Renal cortical epithelial cell (primary cell): ENCODE results near the gene OPCML. TPM values are rescaled to one million over a fixed set of nuclear protein-coding genes. Genes with fewer than 3 reads are reported as not detected.

ENCODE experiments used
- DNase-seq: peaks from one replicate; pipeline ENCODE4 v3.0.0-alpha.2; 2011; ENCODE audit warnings: low read depth
- total RNA-seq: library from RNA; depleted of rRNA; stranded (reverse); fragments of >200 nt; gene quantifications from 2 replicates; pipeline ENCODE4 v1.2.3, GENCODE V29; 2014

The OPCML gene
- total RNA-seq, 1 donor from 2014 or later, result not detected

DNA sequence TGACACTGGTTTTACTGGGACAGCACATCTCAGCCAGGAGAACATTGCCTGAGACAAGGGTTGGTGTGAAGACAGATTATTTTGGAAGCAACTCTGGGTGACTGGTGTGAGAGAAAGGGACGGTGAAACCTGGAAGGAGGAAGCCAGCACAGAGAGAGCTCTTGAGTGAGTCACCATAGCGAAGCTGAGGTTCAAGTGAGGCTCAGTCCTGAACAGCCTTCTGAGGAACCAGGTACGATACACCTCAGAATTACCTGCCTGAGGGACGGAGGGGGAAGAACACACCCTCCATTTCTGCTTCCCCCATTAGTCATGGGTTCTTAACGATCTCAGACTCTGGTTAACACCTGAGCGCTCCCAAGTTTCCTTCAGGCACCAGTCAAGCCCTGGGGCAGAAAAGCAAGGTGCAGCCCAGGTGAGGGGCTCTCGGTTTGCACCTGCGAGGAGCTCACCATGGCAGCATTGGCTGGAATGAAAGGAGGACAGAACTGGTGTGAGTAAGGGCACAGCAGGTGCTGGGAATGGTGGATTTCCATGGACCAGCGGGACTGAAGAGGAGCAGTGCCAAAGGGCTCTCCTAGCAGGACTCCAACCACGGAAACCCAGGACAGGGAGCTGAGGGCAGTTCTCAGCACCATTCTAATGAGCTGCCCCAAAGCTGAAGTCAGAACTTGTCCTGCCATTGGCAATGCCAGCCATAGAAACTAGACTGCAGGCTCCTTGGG lies 459.3 kb downstream of the OPCML start:
- no peak for DNase-seq

DNA sequence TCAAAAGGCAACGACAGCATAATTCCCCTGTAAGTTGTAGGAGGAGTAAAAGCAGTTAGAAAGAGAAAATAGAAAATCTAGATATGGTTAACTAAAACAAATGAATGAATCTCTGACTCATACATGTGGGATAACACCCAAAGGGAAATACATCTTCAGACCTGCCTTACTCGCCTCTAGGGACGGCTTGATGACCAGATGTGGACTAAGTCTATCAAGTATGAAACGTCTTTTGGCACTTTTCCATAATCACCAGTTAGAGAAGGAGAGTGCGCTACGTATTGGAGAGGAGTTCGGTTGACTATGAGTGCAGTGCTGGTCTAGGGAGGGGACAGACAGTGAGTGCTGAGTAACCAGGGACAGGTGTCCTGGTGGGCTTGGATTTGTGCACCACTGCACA lies 459.9 kb downstream of the OPCML start:
- DNase-seq, result no peak

DNA sequence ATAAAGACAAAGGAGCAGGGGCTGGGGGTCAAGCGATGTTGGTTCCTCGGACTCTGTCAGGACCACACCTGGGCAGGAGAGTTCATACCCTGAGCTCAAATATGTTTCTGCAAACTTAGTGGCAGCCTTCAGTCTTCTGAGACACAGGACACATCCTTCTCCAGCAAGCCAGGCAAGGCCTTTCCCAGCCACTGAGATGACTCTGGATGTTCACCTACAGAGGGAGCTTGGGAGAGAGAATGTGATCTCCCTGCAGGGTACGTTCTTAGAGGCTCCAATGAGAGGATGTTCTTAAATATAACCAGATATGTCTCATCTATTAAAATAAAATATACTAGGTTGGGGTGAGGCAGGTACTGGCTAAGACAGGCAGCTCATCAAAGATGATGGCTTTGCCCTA lies 461.5 kb downstream of the OPCML start:
- no peak for DNase-seq

DNA sequence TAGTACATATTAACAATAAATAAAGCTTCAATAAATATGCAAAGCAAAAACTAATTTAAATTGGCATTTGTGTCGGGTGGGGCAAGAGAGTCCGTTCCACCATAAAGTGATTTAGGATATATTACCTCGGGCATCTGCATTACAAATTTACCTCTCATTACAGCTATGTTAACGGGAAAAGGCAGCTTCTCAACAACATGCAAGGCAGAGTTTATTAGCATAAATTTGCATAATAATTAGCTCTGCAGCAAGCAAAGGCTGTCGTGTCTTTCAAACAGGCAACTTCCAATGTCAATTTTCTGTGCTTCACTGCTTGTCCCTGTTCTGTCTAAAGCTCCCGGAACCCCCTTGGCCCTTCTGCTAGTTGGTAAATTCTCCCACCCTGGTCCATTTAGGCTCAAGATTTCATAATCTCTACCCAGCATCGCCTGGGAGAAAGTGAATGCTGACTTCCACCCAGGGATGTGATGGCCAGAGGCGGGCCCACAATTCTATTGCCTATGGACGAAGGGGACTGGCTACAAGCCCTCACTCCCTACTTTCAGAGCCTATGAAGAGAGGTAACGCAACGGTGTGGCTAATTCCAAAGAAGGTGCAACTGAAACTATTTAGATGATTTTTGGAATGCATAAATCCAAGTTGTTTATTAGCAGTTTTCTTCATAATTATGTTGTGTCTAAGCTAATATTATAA lies 462.1 kb downstream of the OPCML start:
- no peak for DNase-seq

DNA sequence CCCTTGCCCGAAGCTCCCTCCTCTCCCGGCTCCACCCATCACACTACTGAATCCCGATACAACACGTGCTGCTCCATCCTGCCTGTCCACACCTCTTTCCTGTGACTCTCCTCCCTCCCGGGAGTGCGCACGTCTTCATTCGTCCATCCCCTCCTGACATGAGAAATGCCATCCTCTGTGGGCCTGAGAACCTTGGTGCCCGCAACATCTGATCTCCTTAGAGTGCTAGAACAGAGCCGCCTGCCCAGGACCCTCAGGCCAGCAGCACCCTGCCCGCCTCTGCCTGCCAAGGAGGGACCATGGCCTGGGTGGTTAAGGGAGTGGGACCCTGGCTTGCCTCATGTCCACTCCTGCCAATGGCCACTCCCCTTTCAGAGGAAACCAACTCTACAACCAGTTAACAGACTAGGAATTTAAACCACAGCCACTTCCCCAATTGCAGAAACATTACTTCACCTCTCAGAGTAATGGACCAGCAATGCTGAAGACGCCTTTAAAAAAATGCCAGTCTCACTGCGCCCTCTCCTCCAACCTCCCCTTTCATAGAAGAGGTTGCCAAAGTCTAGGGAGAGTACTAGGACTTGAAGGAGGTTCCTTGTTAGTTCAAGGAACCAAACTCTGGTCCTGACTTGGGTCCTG lies 466.3 kb downstream of the OPCML start:
- no peak for DNase-seq

DNA sequence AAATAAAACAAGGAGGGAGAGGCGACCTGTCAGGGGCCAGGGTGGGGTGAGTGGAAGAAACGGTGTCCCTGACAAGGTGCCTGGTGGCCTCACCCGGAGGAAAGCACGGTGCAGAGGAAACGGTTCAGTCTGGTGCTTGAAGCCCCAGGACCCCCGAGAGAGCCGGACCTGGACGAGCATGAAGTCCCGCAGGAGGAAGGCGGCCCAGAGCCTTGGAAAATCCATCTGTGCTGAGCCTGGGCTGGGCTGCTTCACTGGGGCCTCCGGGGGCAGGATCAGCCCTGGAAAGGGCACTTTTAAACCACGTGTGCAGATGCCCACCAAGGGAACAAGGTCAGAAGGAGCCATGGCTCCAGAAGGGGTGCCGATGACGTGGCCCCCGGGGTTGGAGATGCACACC lies 467.3 kb downstream of the OPCML start:
- DNase-seq, result no peak

DNA sequence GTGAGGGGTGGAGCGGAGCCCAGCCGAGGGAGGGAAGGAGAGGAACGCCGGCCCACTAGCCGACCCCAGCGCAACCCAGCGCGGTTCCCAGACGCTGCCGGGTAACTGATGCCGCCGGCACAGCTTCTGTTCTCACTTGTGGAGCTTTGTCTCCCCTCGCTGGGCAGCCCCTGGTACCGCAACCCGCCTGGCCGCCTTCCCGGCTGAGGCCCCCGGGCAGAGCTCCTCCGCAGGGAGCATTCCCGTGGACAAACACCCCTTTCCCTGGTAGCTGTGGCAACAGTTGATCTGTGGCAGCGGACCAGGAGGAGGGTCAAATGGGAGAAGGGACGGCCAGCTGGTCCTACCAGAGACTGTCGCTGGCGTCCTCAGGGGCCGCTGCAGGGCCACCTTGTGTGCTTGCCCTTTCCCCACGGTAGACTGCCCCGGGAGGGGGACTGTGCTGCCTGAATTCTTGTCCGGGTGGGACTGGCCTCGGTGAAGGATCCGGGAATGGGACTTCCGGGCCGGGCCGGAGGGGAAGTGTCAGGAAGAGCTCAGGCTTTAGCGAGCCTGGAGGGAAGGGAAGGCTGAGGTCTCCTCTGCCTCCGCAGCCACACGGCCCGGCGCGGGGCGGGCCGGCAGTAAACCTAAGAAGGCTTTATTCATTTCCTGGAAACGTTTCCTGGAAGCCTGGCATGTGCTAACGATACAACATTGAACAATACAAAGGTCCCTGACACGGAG lies 468.0 kb downstream of the OPCML start:
- peak; percentile 45 for DNase-seq

DNA sequence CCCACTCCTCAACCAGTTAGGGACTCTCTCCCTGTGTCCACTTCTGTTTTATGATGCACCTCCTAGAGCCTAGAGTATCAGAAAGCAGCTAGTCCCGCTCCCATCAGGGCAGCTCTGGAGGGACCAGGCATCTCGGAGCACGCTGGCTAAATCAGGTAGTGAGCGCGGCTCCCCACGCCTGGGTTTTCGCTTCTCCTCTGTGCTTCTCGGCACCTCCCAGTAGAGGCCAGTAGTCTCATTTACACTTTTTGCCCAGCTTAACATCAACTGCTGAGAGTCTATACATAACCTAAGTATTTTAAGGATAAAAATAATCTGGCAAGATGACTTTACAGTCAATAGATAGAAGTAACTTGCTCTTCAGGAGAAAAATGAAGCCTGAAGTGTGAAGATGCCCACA lies 473.8 kb downstream of the OPCML start:
- no peak for DNase-seq

DNA sequence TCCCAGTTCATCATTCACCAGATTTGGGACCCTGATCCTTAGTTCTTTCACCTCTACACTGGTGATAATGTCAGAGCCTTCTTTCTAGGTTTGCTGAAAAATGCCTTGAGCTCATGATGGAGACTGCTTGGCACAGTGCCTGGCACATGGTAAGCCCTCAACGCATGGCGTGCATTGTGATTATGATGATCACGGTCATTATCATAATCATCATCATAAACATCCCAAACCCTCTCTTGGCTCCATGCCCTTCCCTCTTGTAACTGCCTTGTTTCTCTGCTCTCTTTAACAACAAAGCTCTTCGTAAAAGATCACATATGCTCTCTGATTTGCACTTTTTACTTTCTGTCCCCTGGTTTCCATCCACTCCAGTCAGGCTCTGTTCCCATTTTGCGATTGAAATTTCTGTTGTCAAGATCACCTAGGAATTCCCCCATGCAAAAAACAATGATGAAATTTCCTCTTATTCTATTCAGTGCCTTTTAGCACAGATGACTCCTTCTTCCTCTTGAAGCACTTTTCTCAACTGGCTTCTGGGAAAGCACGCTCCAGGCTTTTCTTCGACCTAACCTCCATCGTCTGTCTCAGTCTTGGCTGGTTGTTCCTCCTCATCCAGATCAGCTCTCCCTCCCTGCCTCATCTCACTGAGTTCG lies 479.1 kb downstream of the OPCML start:
- DNase-seq, result peak; percentile 26

DNA sequence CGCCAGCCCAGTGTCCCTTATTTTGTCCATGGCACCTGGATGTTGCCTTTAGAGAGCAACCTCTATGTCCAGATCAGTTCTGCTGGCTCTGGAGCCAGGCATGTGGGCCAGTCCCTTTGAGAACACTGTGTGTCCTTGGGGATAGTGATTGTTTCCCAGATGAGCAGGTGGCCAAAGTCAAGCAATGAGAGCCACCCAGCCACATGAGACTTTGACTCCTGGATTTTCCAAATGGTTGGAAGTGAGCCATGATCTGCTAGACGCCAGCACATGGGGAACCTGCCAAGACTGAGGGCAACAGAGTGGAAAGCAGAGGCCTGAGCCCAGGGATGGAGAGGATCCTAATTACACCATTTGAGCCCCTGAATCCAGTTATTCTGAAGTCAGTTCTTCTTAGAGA lies 479.8 kb downstream of the OPCML start:
- peak; percentile 29 for DNase-seq

DNA sequence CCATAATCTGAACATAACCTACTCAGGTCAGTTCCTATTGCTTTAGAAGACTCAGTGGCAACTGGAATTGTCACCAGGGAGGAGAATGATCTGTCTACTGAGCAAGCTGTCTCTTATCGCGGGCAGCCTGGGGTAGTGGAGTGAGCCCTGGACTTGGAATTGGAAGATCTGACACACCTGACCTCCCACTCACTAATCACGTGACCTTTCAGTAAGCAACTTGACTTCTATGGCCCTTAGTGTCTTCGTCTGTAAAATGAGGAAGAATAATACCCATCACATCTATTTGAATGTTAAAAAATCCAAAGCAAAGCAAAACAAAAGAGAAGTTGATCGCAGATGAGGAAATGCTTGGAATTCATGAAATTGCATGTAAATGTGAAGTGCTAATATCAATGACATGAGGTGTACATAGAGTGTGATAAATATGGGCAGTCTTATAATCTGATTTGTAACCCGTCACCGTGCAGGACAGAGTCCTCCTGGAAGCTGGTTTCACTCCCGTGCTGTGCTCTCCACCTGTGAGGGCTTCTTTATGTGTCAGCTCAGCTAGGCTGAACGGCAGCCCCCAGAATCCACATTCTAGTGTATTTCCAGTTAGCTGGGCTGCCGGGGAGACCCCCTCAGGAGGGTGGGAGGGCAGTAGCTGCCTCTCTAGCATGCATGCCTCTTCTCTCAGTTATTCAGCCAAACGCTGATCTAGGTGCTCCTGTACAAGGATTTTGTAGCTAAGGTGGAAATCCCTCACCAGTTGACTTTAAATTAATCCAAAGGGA lies 482.9 kb downstream of the OPCML start:
- no peak for DNase-seq

DNA sequence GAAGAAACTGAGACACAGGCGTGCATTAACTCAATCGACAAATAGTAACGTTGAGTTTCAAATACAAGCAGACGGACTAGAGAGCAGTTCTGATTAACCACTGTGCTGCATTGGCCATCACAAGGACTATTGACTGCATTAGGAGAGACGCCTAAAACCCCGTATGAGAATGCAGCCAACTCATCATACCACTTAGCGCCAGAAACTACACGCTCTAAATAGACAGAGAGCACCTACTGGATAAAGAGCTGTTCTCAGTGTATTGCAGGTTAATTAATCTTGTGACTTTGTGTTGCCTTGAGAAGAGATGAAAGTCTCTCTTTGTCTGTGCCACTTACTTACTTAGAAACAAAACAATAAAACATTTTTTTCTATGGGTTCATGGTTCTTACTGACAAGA lies 484.0 kb downstream of the OPCML start:
- no peak for DNase-seq

DNA sequence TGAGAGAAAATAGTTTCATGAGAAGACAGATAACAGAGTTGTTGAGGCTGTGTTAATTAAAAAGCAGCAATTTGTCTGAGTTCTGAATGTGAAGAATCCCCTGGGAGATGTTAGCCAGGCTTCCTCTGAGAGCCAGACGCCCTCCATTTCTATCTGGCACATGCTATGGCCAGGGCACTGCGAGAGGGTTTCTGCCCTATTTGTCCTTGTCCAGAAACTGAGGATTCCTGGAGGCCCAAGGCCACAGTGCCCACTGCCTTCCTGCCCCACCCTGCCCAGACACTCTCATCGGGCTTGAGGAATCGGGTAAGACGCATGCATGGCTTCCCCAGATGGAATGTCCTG lies 484.6 kb downstream of the OPCML start:
- DNase-seq, result no peak

DNA sequence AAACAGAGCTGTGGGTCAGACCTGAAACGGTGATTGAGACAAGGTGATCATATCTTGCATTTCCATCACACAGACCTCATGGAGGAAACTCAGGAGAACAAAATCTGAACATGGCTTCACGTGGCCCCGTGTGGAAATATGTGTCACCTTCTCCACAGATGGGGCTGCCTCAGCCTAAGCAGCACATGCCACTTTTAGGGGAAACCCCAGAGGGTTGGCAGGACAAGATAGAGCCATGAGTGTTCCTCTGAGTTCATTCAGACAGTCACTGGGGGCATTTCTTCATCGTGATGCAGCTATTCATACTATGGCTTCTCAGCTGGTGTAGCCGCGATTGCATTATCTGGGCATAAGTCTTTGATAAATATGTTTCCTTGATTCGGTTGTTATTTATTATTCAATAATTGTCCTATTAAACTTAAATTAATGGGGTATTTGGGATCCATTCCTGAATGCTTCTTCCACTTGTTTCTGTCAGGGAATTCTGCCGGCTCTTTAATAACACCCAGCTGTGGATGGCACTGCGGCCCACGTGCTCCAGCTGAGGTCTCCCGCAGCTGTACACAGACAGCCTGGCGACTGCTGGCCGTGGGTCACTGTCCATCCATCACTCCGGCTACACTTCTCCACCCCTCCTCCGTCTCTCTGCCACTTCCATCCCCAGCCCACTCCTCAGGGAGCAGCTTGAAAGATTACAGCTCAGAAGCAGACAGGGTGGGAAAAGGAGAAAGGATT lies 485.1 kb downstream of the OPCML start:
- DNase-seq, result no peak

DNA sequence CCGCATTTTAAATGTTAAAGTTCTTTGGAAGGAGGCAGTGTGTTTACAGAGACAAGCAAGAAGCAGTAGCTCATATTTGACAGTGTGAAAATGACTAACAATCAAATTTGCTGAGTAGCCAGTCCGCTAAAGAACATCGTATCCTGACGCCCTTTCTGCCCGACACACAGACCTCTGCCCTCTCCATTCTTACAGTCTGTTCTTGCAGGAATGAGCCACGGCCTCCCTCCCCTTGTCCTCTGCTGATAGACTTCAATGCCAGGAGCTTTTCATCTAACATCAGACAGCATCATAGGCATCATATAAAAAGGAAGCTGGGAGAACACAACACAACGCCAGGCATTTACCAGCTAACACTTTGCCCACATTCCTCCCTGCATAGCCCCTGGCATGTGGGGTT lies 486.0 kb downstream of the OPCML start:
- DNase-seq, result no peak

DNA sequence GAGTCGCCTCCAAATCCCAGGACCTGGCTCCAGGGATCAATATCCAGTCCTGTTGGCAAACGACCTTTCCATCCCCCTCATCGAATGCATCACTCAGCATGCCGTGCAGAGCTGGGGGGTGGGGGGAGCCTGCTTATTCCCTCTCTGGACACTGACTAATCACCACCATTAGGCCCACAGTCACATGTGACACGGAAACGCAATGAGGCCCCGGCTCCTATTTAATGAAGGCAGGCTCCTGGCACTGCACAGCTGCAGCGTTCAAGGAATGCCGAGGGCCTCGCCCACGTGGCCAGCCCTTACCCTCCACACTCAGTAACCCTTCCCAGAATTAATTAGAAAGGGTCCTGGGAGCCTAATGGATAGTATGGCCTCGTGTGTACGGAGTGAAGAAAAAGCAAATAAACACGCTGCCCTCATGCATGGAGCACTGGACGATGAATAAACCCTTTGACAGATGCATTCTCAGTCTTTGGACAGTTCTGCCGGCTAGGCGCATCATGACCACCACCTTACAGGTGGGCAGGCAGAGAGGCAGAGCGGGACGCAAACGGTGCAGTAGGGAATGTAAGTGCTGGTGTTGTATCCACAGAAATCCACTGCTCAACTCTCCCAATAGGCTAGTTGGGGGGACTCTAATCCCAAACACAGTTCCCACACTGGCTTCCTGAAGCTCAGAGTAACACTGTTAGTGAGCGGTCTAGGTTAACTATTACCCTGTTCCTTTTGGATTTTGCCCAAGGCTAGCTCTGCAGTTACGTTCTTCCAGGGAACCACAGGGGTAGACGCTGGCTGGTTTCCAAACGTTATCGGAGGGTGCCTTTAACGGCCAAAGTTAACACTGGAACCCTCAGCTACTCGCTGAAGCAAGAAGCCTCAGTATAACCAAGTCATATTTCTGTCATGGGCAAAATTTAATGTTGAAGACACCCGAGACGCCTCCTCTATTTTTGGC lies 490.1 kb downstream of the OPCML start:
- peak; percentile 91 for DNase-seq

DNA sequence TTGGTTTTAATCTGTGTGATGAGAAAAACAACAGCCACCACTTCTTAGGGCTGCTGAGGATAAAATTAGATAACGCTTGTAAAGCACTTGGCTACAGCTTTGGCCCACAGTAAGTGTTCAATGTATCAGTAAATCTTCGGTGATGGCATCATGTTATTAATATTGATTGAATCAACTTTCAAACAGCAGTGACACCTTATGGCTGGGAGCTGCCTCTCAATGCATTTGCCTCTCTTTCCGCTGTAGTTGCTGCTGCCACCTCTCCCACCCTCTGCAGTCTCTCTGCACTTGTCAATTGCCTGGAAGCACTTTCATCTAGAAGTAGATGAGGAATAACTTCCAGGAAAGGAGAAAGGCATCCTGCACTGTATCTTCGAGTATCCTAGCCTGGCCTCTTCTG lies 491.1 kb downstream of the OPCML start:
- no peak for DNase-seq

DNA sequence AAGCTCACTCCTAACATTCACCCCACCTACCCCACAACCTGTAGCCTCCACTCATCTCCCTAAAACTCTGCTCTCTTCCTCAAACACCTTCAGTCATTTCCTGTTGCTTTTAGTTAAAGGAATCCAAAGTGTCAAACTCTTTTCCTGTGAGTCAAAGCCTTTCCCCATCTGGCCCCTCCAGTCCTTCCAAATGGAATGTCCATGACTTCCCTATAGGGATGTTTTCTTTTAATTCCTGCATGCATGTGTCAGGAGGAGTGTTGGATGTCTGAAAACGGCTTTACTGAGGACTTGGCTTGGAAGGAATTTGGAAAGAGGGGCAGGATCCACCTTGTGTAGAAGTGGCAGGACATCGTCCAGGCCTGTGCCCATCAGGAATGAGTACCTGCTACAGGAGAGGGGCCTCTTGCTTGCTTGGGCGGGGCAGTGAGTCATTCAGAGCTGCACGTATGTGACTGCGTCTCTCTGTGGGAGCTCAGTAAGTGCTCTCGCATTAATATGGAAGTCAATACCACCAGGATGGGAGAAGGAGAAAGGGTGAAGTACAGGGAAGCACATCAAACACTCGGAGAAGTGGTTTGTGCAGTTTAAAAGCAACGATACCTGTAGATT lies 491.9 kb downstream of the OPCML start:
- DNase-seq, result peak; percentile 77

DNA sequence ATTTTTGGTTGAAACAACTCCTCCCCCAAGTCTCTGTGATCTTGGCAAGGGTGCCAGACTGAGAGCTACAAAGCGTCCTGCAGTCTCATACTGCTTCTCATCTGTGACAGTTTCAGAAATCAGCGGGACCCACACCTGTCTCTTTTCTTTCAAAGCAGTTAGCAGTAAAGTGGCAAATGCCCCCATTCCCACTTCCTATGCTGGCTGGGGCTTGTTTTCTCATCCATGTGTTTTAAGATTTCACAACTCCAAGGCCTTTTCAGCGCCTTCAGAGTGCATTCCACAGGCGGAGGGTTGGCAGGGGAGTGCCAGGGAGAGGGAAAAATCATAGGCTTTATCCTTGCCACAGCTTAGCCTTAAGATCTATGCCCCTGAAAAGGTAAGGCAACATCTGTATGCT lies 493.5 kb downstream of the OPCML start:
- peak; percentile 50 for DNase-seq
